ENCODE measurements around the gene AK3.

- no peak for TF ChIP-seq CTCF (optimal IDR thresholded peaks at IDR 0.05 in 1 of 3, IDR thresholded peaks at IDR 0.05 in 1 of 3, conservative IDR thresholded peaks at IDR 0.05 in 1 of 3; ENCODE audit: extremely low read depth in 1 of 3, insufficient read depth in 2 of 3, low read length in 3 of 3)
- no peak for TF ChIP-seq EZH2 (IDR thresholded peaks at IDR 0.05; ENCODE audit: low read length)
Measured at GRCh38 chr9:4680750-4681149, 60.3 kb downstream of the AK3 start.
